Coronary artery (tissue), 2 donors: ENCODE data around the gene MRM1.

Experiments used
- DNase-seq: peaks from one replicate; pipeline ENCODE4 v3.0.0-alpha.2; 2017; ENCODE audit warnings: low spot score
- H3K27ac ChIP-seq, 2 donors: fragments of 200-600 bp; sonication (generic); one replicate each; pipeline ENCODE4 v1.5.1; 2016 to 2019
- H3K4me3 ChIP-seq: fragments of 200-600 bp; sonication (generic); 2 replicates; pipeline ENCODE4 v1.5.1; 2016; ENCODE audit warnings: mild to moderate bottlenecking, moderate library complexity
- CTCF ChIP-seq: fragments of 200-600 bp; sonication (generic); IDR thresholded peaks from one replicate; pipeline ENCODE4 v1.5.1; 2019; ENCODE audit warnings: antibody characterized with exemption

Gene MRM1

GRCh38 chr17:36629970-36630502, 28.7 kb downstream of the MRM1 start:
- no peak for DNase-seq
- Histone ChIP-seq H3K27ac (no peak overlapping the region), H3K4me3 (no peak overlapping the region)
- no peak for TF ChIP-seq CTCF

GRCh38 chr17:36631022-36631421, 29.6 kb downstream of the MRM1 start:
- no peak for DNase-seq
- H3K4me3 ChIP-seq, result no peak overlapping the region
- TF ChIP-seq CTCF, result no peak

GRCh38 chr17:36632916-36633771, 31.8 kb downstream of the MRM1 start:
- Histone ChIP-seq H3K27ac (no peak overlapping the region), H3K4me3 (no peak overlapping the region)
- TF ChIP-seq CTCF, result no peak

More at GRCh38 chr17:36631022-36631421, 29.6 kb downstream of the MRM1 start:
- no peak overlapping the region for H3K27ac ChIP-seq

GRCh38 chr17:36640346-36640745, 39.0 kb downstream of the MRM1 start:
- TF ChIP-seq CTCF, result no peak
- Histone ChIP-seq H3K4me3 (no peak overlapping the region), H3K27ac (no peak overlapping the region)
- DNase-seq, result no peak

More at GRCh38 chr17:36632916-36633771, 31.8 kb downstream of the MRM1 start:
- no peak for DNase-seq

- peak overlapping the region; percentile 71 for H3K4me3 ChIP-seq
- no peak for TF ChIP-seq CTCF
- H3K27ac ChIP-seq, result no peak overlapping the region
- DNase-seq, result no peak
Observed at GRCh38 chr17:36640836-36641235, 39.5 kb downstream of the MRM1 start.

GRCh38 chr17:36641331-36641876, 40.0 kb downstream of the MRM1 start:
- Histone ChIP-seq H3K27ac (no peak overlapping the region), H3K4me3 (peak overlapping the region; percentile 71)
- no peak for TF ChIP-seq CTCF
- DNase-seq, result no peak
